ENCODE measurements around the gene ADH6. TPM values are rescaled to one million over a fixed set of nuclear protein-coding genes. Genes with fewer than 3 reads are reported as not detected.

The ADH6 gene
- total RNA-seq, 1 experiment from 2014 or later: 0.07 TPM

- no peaks in the 10 kb centered on the region for H3K27me3 Mint-ChIP-seq (ENCODE audit: low read depth)
- CTCF ChIA-PET: no interaction called here
- POLR2A ChIA-PET: no interaction called here
- no peaks in the 10 kb centered on the region for H3K9me3 Mint-ChIP-seq
- DNase-seq (ENCODE audit: low spot score): peak; percentile 10
- ATAC-seq: peak; percentile 63
- no peak overlapping the region; the same call in 1 of the 2 replicates for H3K27ac Mint-ChIP-seq
- no peaks in the 10 kb centered on the region for H3K36me3 Mint-ChIP-seq
- H3K4me1 Mint-ChIP-seq: peaks cover 35% of the 10 kb centered on the region
- H3K4me3 Mint-ChIP-seq: no peak overlapping the region
- TF ChIP-seq ZBTB43 (CRISPR knock-in tag; IDR thresholded peaks at IDR 0.05): no peak
- TF ChIP-seq ZNF671 (CRISPR knock-in tag; IDR thresholded peaks at IDR 0.05): no peak
- TF ChIP-seq GABPB1 (CRISPR knock-in tag; IDR thresholded peaks at IDR 0.05): no peak
- TF ChIP-seq ESRRA (CRISPR knock-in tag; IDR thresholded peaks at IDR 0.05; ENCODE audit: borderline replicate concordance): no peak
- TF ChIP-seq NR1H2 (CRISPR knock-in tag; IDR thresholded peaks at IDR 0.05): no peak
- no peak for TF ChIP-seq CREM (CRISPR knock-in tag; IDR thresholded peaks at IDR 0.05)
- TF ChIP-seq ZNF425 (CRISPR knock-in tag; conservative IDR thresholded peaks at IDR 0.05): no peak
- no peak for TF ChIP-seq CTCF (IDR thresholded peaks at IDR 0.05)
These were observed 10.3 kb downstream of the ADH6 start for GRCh38 chr4:99208719-99209075.

GRCh38 chr4:99207911-99208718 lies 10.9 kb downstream of the ADH6 start:
- no peak for ATAC-seq
- no peak for TF ChIP-seq ZNF416 (CRISPR knock-in tag; IDR thresholded peaks at IDR 0.05)
- TF ChIP-seq SMAD4 (CRISPR knock-in tag; IDR thresholded peaks at IDR 0.05): no peak
- TF ChIP-seq MAX (CRISPR knock-in tag; IDR thresholded peaks at IDR 0.05): no peak
- no peak for TF ChIP-seq ZBTB43 (CRISPR knock-in tag; IDR thresholded peaks at IDR 0.05)
- TF ChIP-seq ELF4 (CRISPR knock-in tag; IDR thresholded peaks at IDR 0.05; ENCODE audit: low read depth): no peak
- TF ChIP-seq KAT7 (CRISPR knock-in tag; IDR thresholded peaks at IDR 0.05; ENCODE audit: borderline replicate concordance): no peak
- no peak for TF ChIP-seq IRF1 (CRISPR knock-in tag; IDR thresholded peaks at IDR 0.05)
- TF ChIP-seq HMGXB4 (CRISPR knock-in tag; IDR thresholded peaks at IDR 0.05): no peak
- no peak overlapping the region for H3K27ac Mint-ChIP-seq
- CTCF ChIA-PET: no interaction called here
- no peak for DNase-seq (ENCODE audit: low spot score)
- H3K36me3 Mint-ChIP-seq: no peaks in the 10 kb centered on the region
- no peaks in the 10 kb centered on the region for H3K27me3 Mint-ChIP-seq (ENCODE audit: low read depth)
- POLR2A ChIA-PET: no interaction called here
- peaks cover 35% of the 10 kb centered on the region for H3K4me1 Mint-ChIP-seq
- no peaks in the 10 kb centered on the region for H3K9me3 Mint-ChIP-seq
- H3K4me3 Mint-ChIP-seq: no peak overlapping the region
